GM19395 (cell line): Measurements from ENCODE around the gene PRPS2.

Experiments
- ATAC-seq: cut with Tn5 transposase; IDR thresholded peaks from one replicate; pipeline ENCODE4 v1.9.1; 2021; ENCODE audit warnings: mild to moderate bottlenecking, moderate library complexity; ENCODE audit not compliant: unreplicated experiment

The PRPS2 gene

DNA sequence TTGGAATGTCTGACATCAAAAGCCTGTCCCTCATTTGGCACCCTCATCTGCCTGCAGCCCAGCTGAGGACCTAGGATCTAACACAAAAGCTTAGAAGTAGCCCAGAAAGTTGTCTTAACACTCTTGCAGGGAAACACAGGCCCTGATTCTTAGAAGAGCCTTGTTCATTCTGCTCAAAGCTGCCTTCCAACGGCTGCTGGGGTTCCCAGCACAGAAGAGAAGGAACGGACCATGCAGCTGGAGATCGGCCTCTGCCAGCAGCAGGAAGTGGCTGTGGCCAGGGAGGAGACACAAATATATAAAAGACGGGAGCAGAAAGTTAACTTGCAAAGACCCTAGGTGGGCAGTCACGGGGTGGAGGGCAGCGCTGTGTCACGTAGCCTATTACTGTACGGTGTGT lies 20.4 kb downstream of the PRPS2 start:
- no peak for ATAC-seq

- ATAC-seq: peak; percentile 76
These were observed 23.2 kb downstream of the PRPS2 start for GRCh38 chrX:12814420-12814819.

GRCh38 chrX:12817528-12817927 lies 26.3 kb downstream of the PRPS2 start:
- ATAC-seq: no peak

DNA sequence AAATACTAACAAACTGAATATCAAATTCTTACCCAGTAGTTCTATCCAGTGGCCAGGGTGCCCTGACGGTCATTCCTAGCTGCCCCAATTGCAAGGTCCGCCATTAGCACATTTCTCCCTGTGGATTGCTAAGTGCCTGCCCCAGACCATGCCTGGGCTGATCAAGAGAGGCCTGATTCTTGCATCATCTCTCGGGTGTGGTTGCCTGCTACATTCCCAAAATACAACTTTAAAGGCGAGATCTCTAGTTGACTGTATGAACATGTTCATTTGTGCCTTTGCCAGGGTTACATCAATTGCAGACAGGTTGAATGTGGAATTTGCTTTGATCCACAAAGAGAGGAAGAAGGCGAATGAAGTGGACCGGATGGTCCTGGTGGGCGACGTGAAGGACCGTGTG lies 28.0 kb downstream of the PRPS2 start:
- no peak for ATAC-seq

- ATAC-seq: no peak
These were observed 29.5 kb downstream of the PRPS2 start for GRCh38 chrX:12820737-12821136.

GRCh38 chrX:12824944-12825343 lies 33.7 kb downstream of the PRPS2 start:
- ATAC-seq: no peak

DNA sequence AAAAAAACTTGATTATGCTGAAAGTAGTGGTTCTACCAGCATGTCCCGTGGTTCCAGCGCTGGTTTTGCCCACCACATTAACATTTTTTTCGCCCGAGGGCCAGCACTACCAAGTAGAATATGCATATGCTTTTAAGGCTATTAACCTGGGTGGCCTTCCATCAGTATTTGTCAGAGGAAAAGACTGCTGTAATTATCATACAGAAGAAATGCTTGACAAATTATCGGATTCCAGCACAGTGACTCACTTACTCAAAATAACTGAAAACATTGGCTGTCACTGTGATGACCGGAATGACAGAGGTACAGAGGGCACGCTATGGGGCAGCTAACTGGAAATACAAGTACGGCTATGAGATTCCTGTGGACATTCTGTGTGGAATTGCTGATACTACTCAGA lies 34.6 kb downstream of the PRPS2 start:
- ATAC-seq: no peak

DNA sequence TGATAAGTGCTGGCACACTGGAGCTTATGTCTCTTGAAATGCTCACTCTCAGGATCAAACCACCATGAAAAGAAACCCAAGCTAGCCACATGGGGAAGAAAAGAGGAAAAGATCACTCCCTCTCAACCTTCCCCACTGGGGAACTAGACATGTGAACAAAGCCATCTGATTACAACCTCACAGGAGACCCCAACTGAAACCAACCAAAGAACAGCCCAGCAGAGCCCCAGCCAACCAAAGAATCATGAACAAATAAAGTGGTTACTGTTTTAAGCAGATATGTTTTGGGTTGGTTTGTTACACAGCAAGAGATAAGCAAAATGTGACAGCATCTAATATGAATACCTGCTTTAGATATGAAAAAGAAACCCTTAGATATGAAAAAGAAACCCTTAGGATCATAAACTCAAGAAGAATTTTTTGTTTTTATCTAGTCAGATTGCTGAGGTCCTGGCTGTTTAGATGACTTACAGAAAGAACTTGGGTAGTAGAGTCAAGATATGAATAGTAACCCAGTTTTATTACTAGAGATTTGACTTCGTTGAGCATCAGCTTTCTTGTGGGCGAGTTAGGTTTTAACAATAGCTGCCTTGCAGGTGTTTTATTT lies 52.0 kb downstream of the PRPS2 start:
- peak; percentile 4 for ATAC-seq

DNA sequence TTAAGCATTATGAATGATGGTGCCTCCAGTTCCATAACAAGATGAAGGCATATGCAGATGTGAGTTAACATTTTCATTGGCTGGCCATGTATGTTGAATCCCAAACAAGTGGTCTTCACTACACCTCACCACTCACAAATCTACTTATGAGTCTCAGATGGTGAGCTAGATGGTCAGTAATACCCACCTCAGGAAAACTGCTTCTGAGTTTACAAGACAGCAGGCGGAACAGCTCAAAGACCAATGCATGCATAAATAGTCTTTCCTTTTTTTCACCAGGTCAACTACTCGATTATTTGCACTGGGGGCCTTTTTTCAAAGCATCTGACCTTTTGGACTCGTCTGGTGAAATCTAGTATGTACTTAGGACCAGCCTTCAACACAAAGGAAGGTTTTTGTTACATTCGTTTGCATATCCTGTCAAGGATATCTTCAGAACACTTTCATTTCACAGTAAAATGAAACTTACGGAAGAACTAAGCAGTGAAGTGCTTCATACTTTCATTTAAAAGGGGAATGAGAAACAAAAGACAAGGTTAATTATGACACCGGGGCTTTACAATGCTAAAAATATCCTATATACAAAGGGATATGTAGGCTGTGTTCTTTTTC lies 52.6 kb downstream of the PRPS2 start:
- ATAC-seq: peak; percentile 97

GRCh38 chrX:12844319-12844718 lies 53.1 kb downstream of the PRPS2 start:
- ATAC-seq: peak; percentile 53

- ATAC-seq: no peak
These were observed 74.1 kb downstream of the PRPS2 start for GRCh38 chrX:12865359-12865758.

GRCh38 chrX:12866451-12867377 lies 75.5 kb downstream of the PRPS2 start, which contains the start of gene TLR7:
Gene TLR7, plus strand, starts transcription at chrX:12867072. Its CDS starts 507 bp downstream, at chrX:12867579.
- no peak for ATAC-seq

- ATAC-seq: peak; percentile 48
These were observed 76.5 kb downstream of the PRPS2 start for GRCh38 chrX:12867685-12868084.

DNA sequence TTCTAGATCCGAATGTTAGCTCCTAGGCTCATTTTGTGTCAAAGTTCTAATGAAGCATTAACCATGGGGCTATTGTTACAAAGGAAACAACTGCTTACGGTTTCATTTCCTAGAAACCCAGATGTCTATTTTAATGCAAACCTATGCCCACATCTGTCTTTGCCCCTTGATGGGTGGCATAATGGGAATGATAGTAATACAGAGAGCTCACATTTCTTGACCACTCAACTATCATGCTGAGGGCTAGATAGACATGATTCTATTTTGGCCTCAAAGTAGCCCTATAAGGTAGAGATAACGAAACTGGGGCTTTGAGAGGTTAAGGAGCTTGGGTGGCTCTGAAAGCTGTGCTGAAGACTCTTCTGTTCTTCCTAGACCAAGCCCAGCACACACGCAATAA lies 77.5 kb downstream of the PRPS2 start:
- ATAC-seq: peak; percentile 67

GRCh38 chrX:12871257-12871656 lies 80.0 kb downstream of the PRPS2 start:
- no peak for ATAC-seq

- ATAC-seq: no peak
These were observed 81.5 kb downstream of the PRPS2 start for GRCh38 chrX:12872741-12873140.
